IPS-18a (cell line): ENCODE measurements around the gene RIPK1.
A peak's percentile ranks its signal among the peaks of the same experiment; 100 is the strongest.
"Not testable (repeated sequence)": the region's sequence is repeated elsewhere in the genome, so short reads cannot be mapped to it uniquely, and the experiment has no call there.

Experiments used
- H3K27ac ChIP-seq: one replicate; pipeline ENCODE4 v1.5.1; 2013; ENCODE audit warnings: low read length
- H3K27me3 ChIP-seq: one replicate; pipeline ENCODE4 v1.6.1; 2013; ENCODE audit warnings: mild to moderate bottlenecking, low read length; ENCODE audit not compliant: control insufficient read depth, insufficient read depth
- H3K36me3 ChIP-seq: one replicate; pipeline ENCODE4 v1.6.1; 2013; ENCODE audit warnings: low read depth, low read length; ENCODE audit not compliant: control insufficient read depth
- H3K4me1 ChIP-seq: one replicate; pipeline ENCODE4 v1.6.1; 2013; ENCODE audit warnings: low read depth, low read length; ENCODE audit not compliant: control insufficient read depth
- H3K4me3 ChIP-seq: one replicate; pipeline ENCODE4 v1.5.1; 2013; ENCODE audit warnings: low read length
- H3K9ac ChIP-seq: one replicate; pipeline ENCODE4 v1.6.1; 2013; ENCODE audit warnings: mild to moderate bottlenecking, low read length, moderate library complexity
- H3K9me3 ChIP-seq: one replicate; pipeline ENCODE4 v1.6.1; 2013; ENCODE audit warnings: low read depth, low read length; ENCODE audit not compliant: control insufficient read depth

Gene RIPK1

GRCh38 chr6:3052481-3053230 lies 15.6 kb upstream of the RIPK1 start:
- Histone ChIP-seq H3K4me3 (peak overlapping the region; percentile 61), H3K9me3 (no peaks in the 10 kb centered on the region), H3K36me3 (no peaks in the 10 kb centered on the region), H3K27ac (no peak overlapping the region), H3K9ac (no peak overlapping the region), H3K4me1 (peaks cover 16% of the 10 kb centered on the region), H3K27me3 (peaks cover 5% of the 10 kb centered on the region)

DNA sequence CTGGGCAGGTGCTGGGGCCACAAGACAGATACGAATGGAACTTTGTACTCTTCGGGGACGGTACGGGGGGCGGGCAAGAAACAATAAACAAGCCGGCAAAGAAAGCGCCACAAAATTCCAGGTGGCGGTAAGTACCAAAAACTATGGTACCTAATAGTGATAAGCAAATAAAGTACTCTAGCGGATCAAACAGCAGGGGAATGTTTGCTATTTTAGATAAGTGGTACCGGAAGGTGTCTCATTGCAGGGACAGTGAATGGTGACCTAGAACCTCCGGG lies 15.1 kb upstream of the RIPK1 start:
- Histone ChIP-seq H3K36me3 (no peaks in the 10 kb centered on the region), H3K4me1 (peaks cover 16% of the 10 kb centered on the region), H3K4me3 (peak overlapping the region; percentile 61), H3K27ac (no peak overlapping the region), H3K9me3 (no peaks in the 10 kb centered on the region), H3K9ac (peak overlapping the region; percentile 7), H3K27me3 (peaks cover 5% of the 10 kb centered on the region)

GRCh38 chr6:3054229-3055157 lies 13.8 kb upstream of the RIPK1 start:
- peak overlapping the region; percentile 61 for H3K4me3 ChIP-seq
- H3K9ac ChIP-seq: peak overlapping the region; percentile 71

GRCh38 chr6:3055158-3055499 lies 13.2 kb upstream of the RIPK1 start:
- not testable (repeated sequence) for H3K4me3 ChIP-seq, H3K36me3 ChIP-seq, H3K9ac ChIP-seq, H3K27ac ChIP-seq, H3K27me3 ChIP-seq, H3K9me3 ChIP-seq
- H3K4me1 ChIP-seq: peaks cover 16% of the 10 kb centered on the region

More at GRCh38 chr6:3054229-3055157, 13.8 kb upstream of the RIPK1 start:
- H3K36me3 ChIP-seq, H3K9me3 ChIP-seq, H3K27me3 ChIP-seq: not testable (repeated sequence)
- H3K4me1 ChIP-seq: peaks cover 16% of the 10 kb centered on the region
- peak overlapping the region; percentile 47 for H3K27ac ChIP-seq

- no peak overlapping the region for H3K4me3 ChIP-seq
- H3K9me3 ChIP-seq: no peaks in the 10 kb centered on the region
- no peak overlapping the region for H3K27ac ChIP-seq
- H3K9ac ChIP-seq: no peak overlapping the region
- H3K36me3 ChIP-seq: no peaks in the 10 kb centered on the region
- peaks cover 5% of the 10 kb centered on the region for H3K27me3 ChIP-seq
- H3K4me1 ChIP-seq: peaks cover 16% of the 10 kb centered on the region
Observed at GRCh38 chr6:3057063-3057770, 11.1 kb upstream of the RIPK1 start.

DNA sequence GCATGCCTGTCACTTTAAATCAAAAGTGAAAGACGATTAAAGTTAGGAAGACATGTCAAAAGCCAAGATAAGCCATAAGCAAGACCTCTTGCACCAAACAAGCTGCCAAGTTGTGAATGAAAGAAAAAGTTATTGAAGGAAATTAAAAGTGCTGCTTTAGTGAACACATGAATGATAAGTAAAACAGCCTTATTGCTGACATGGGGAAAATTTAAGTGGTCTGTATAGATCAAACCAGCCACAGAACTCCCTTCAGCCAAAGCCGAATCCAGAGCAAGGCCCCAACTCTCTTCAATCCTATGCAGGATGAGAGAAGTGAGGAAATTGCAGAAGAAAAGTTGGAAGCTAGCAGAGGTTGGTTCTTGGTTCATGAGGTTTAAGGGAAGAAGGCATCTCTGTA lies 9.3 kb upstream of the RIPK1 start:
- Histone ChIP-seq H3K9me3 (no peaks in the 10 kb centered on the region), H3K9ac (no peak overlapping the region), H3K27ac (no peak overlapping the region), H3K4me3 (no peak overlapping the region), H3K36me3 (no peaks in the 10 kb centered on the region), H3K4me1 (peaks cover 16% of the 10 kb centered on the region), H3K27me3 (no peaks in the 10 kb centered on the region)

- H3K4me1 ChIP-seq: not testable (repeated sequence)
Observed at GRCh38 chr6:3060092-3060491, 8.2 kb upstream of the RIPK1 start.

GRCh38 chr6:3061501-3061941 lies 6.8 kb upstream of the RIPK1 start:
- H3K9ac ChIP-seq: no peak overlapping the region
- H3K27me3 ChIP-seq: peaks cover 8% of the 10 kb centered on the region
- H3K27ac ChIP-seq: no peak overlapping the region

More at GRCh38 chr6:3060092-3060491, 8.2 kb upstream of the RIPK1 start:
- H3K9me3 ChIP-seq, H3K27me3 ChIP-seq, H3K9ac ChIP-seq, H3K36me3 ChIP-seq, H3K4me3 ChIP-seq, H3K27ac ChIP-seq: not testable (repeated sequence)

GRCh38 chr6:3063340-3063732 lies 5.0 kb upstream of the RIPK1 start:
- not testable (repeated sequence) for H3K9ac ChIP-seq, H3K27ac ChIP-seq, H3K9me3 ChIP-seq, H3K4me1 ChIP-seq, H3K27me3 ChIP-seq, H3K36me3 ChIP-seq
- H3K4me3 ChIP-seq: peak overlapping the region; percentile 55

More at GRCh38 chr6:3061501-3061941, 6.8 kb upstream of the RIPK1 start:
- Histone ChIP-seq H3K4me1 (no peaks in the 10 kb centered on the region), H3K36me3 (no peaks in the 10 kb centered on the region), H3K9me3 (no peaks in the 10 kb centered on the region), H3K4me3 (no peak overlapping the region)

GRCh38 chr6:3063733-3064700 lies 4.3 kb upstream of the RIPK1 start:
- no peaks in the 10 kb centered on the region for H3K4me1 ChIP-seq

GRCh38 chr6:3071568-3071967 lies 3.3 kb downstream of the RIPK1 start:
- H3K4me1 ChIP-seq: peaks cover 33% of the 10 kb centered on the region
- no peak overlapping the region for H3K4me3 ChIP-seq
- H3K9me3 ChIP-seq: no peaks in the 10 kb centered on the region
- H3K9ac ChIP-seq: no peak overlapping the region
- H3K27me3 ChIP-seq: no peaks in the 10 kb centered on the region
- no peaks in the 10 kb centered on the region for H3K36me3 ChIP-seq
- no peak overlapping the region for H3K27ac ChIP-seq

More at GRCh38 chr6:3063733-3064700, 4.3 kb upstream of the RIPK1 start:
- Histone ChIP-seq H3K9ac (no peak overlapping the region), H3K36me3 (no peaks in the 10 kb centered on the region), H3K27ac (no peak overlapping the region), H3K9me3 (no peaks in the 10 kb centered on the region), H3K4me3 (peak overlapping the region; percentile 55), H3K27me3 (peaks cover 8% of the 10 kb centered on the region)
